CD8-positive, alpha-beta memory T cell (primary cell): ENCODE results near the gene ZNF276. TPM values are rescaled to one million over a fixed set of nuclear protein-coding genes. Genes with fewer than 3 reads are reported as not detected.
A peak's percentile ranks its signal among the peaks of the same experiment; 100 is the strongest.
"Not testable (repeated sequence)": the region's sequence is repeated elsewhere in the genome, so short reads cannot be mapped to it uniquely, and the experiment has no call there.

Source experiments
- CTCF ChIA-PET: fragments of 350-600 bp; sonication (Branson Sonifier 250); formaldehyde crosslinking; loops from one replicate; lab custom pipeline; 2021; ENCODE audit warnings: antibody characterized with exemption; lab: Charles Lee
- POLR2A ChIA-PET: fragments of 350-600 bp; sonication (Branson Sonifier 250); formaldehyde crosslinking; loops from one replicate; lab custom pipeline; 2021; ENCODE audit warnings: antibody characterized with exemption; lab: Charles Lee
- DNase-seq, 5 donors: peaks; one replicate each; pipeline versions ENCODE4 v3.0.0 to v3.0.0-alpha.2; 2020 to 2022; ENCODE audit warnings: mixed read lengths in 1 of 5
- H3K27ac ChIP-seq: one replicate; pipeline ENCODE4 v1.7.0; 2013; ENCODE audit warnings: low read depth, mild to moderate bottlenecking, low read length, moderate library complexity
- H3K27me3 ChIP-seq: 2 replicates; pipeline ENCODE4 v1.7.0; 2013; ENCODE audit warnings: low read length, mild to moderate bottlenecking; ENCODE audit not compliant: insufficient read depth, poor library complexity, severe bottlenecking
- H3K36me3 ChIP-seq: 2 replicates; pipeline ENCODE4 v1.7.0; 2013; ENCODE audit warnings: mild to moderate bottlenecking, low read length, moderate library complexity; ENCODE audit not compliant: insufficient read depth
- H3K4me1 ChIP-seq: 2 replicates; pipeline ENCODE4 v1.7.0; 2013; ENCODE audit warnings: mild to moderate bottlenecking, low read length, moderate library complexity; ENCODE audit not compliant: insufficient read depth
- H3K4me3 ChIP-seq: 2 replicates; pipeline ENCODE4 v1.7.0; 2013; ENCODE audit warnings: mild to moderate bottlenecking, low read length
- H3K9me3 ChIP-seq: 2 replicates; pipeline ENCODE4 v1.7.0; 2013; ENCODE audit warnings: mild to moderate bottlenecking, low read length
- H3K27ac Mint-ChIP-seq, 8 donors: one replicate each; pipeline ENCODE4 v1.8.0; 2020 to 2021; ENCODE audit warnings: mixed read lengths in 8 of 8, mild to moderate bottlenecking in 6 of 8, inconsistent platforms in 3 of 8, moderate library complexity in 3 of 8
- H3K27me3 Mint-ChIP-seq, 2 donors: one replicate each; pipeline ENCODE4 v1.8.0; 2020 to 2021; ENCODE audit warnings: mixed read lengths in 2 of 2, mild to moderate bottlenecking in 1 of 2, moderate library complexity in 1 of 2
- H3K36me3 Mint-ChIP-seq, 3 donors: one replicate each; pipeline ENCODE4 v1.8.0; 2020 to 2021; ENCODE audit warnings: mixed read lengths in 3 of 3, inconsistent platforms in 1 of 3, mild to moderate bottlenecking in 1 of 3
- H3K4me1 Mint-ChIP-seq, 3 donors: one replicate each; pipeline ENCODE4 v1.8.0; 2020 to 2021; ENCODE audit warnings: mixed read lengths in 3 of 3, inconsistent platforms in 1 of 3, mild to moderate bottlenecking in 1 of 3
- H3K4me3 Mint-ChIP-seq, 7 donors: one replicate each; pipeline ENCODE4 v1.8.0; 2020 to 2021; ENCODE audit warnings: mixed read lengths in 7 of 7, mild to moderate bottlenecking in 6 of 7, moderate library complexity in 4 of 7, inconsistent platforms in 2 of 7
- H3K9me3 Mint-ChIP-seq, 5 donors: one replicate each; pipeline ENCODE4 v1.8.0; 2020 to 2022; ENCODE audit warnings: mixed read lengths in 5 of 5, mild to moderate bottlenecking in 3 of 5, moderate library complexity in 2 of 5, inconsistent platforms in 1 of 5
- polyA plus RNA-seq: library from polyadenylated mRNA; unstranded; fragments of 300-500 nt; fragmentation: Illumina TruSeq; gene quantifications from one replicate; pipeline ENCODE4 v1.2.3, GENCODE V29; 2021
- total RNA-seq, 2 experiments: library from RNA; stranded (reverse); gene quantifications; one replicate each; pipeline ENCODE4 v1.2.3, GENCODE V29; 2021

ZNF276 gene
- total and polyA plus RNA-seq, 3 experiments from 2014 or later: 35.6 to 47.3 (median 36.6) TPM

DNA sequence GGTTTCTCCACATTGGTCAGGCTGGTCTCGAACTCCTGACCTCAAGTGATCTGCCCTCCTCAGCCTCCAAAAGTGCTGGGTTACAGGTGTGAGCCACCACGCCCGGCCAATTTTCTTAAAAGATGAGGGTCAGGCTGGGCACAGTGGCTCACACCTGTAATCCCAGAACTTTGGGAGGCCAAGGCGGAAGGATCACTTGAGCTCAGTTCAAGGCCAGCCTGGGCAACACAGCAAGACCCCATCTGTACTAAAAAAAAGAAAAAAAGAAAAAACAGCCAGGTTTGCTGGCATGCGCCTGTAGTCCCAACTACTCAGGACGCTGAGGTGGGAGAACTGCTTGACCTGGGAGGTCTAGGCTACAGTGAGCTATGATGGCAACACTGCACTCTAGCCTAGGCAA, 62.6 kb downstream of the ZNF276 start:
- Mint-ChIP-seq H3K27ac (peak overlapping the region; percentile 80 to 100 (median 98)), H3K4me1 (peaks cover 29 to 40% (median 35%) of the 10 kb centered on the region in 3 donors), H3K4me3 (peak overlapping the region in 6 of 7 donors; percentile 62 to 92 (median 72))
- ChIA-PET POLR2A (interaction anchor here (0.6 to 2.9 kb wide), 4 partner anchors 20 to 89 kb away, joined by 3 to 19 read pairs (median 4); partner anchors contain the start of gene TCF25), CTCF (interaction anchor here (1.2 to 17.1 kb wide), 2 partner anchors 77 to 81 kb away, joined by 4 to 323 read pairs; partner anchors contain the start of gene SPATA2L)
- H3K27me3 ChIP-seq, H3K9me3 ChIP-seq, H3K4me3 ChIP-seq, DNase-seq, H3K36me3 ChIP-seq, H3K9me3 Mint-ChIP-seq, H3K36me3 Mint-ChIP-seq, H3K27me3 Mint-ChIP-seq, H3K27ac ChIP-seq: not testable (repeated sequence)
- H3K4me1 ChIP-seq: peaks cover 41% of the 10 kb centered on the region

DNA sequence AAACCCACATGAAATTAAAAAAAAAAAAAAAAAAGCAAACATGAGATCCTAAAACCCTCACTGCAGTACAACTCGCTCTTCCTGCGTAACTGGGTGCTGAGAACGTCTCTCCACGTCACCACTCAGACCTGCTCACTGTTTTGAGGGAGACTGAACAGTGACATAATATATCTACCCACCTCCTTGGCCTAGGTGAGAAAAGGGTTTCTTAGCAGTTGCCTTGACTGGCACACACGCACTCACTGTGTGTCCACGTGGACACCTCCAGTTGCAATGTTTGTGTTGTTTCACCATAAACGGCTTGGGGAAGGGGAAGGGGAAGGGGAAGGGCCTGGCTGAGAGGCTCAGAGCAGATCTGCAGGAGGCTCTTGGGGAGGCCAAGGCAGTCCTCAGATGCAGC, 63.1 kb downstream of the ZNF276 start:
- H3K36me3 ChIP-seq: no peaks in the 10 kb centered on the region
- H3K4me3 Mint-ChIP-seq: peak overlapping the region; percentile 62 to 92 (median 69)
- H3K9me3 Mint-ChIP-seq: peaks cover 0 to 4% (median 0%) of the 10 kb centered on the region in 5 donors
- H3K27me3 Mint-ChIP-seq: peaks cover 0 to 5% of the 10 kb centered on the region in 2 donors
- DNase-seq: peak; percentile 6 to 80 (median 40)
- H3K27me3 ChIP-seq: no peaks in the 10 kb centered on the region
- peak overlapping the region; percentile 49 for H3K27ac ChIP-seq
- no peak overlapping the region for H3K4me3 ChIP-seq
- no peaks in the 10 kb centered on the region for H3K9me3 ChIP-seq
- H3K4me1 Mint-ChIP-seq: peaks cover 29 to 40% (median 35%) of the 10 kb centered on the region in 3 donors
- ChIA-PET CTCF (interaction anchor here (1.2 to 17.1 kb wide), 4 partner anchors 32 to 81 kb away, joined by 4 to 323 read pairs (median 10); partner anchors contain the start of gene SPATA2L), POLR2A (interaction anchor here (0.6 to 2.9 kb wide), 5 partner anchors 20 to 89 kb away, joined by 3 to 19 read pairs (median 4); partner anchors contain the start of gene TCF25)
- peak overlapping the region; percentile 80 to 100 (median 98) for H3K27ac Mint-ChIP-seq
- H3K36me3 Mint-ChIP-seq: no peaks in the 10 kb centered on the region
- peaks cover 41% of the 10 kb centered on the region for H3K4me1 ChIP-seq

DNA sequence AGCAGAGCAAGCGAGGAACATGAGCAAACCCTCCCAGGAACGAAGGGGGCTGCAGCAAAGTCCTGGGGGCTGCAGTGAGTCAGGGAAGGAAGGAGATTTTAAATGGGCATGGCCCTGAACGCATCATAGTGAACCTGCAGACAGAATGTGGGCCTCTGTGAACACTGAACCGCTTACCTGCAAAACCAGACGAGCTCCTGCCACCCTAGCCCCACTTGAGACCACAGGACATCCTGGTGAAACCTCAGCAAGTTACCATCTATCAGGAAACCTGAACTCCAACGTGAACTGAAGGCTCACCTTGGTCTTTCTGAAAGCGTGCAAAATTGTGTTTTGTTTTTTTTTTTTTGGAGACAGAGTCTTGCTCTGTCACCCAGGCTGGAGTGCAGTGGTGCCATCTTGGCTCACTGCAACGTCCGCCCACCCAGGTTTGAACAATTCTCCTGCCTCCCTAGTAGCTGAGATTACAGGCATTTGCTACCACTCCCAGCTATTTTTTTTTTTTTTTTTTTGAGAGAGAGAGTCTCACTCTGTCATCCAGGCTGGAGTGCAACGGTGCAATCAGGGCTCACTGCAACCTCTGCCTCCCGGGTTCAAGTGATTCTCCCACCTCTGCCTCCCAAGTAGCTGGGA, 64.3 kb downstream of the ZNF276 start:
- Mint-ChIP-seq H3K36me3 (no peaks in the 10 kb centered on the region), H3K27ac (peak overlapping the region; percentile 80 to 100 (median 98)), H3K4me1 (peaks cover 29 to 40% (median 35%) of the 10 kb centered on the region in 3 donors), H3K4me3 (peak overlapping the region; percentile 14 to 82 (median 63)), H3K9me3 (peaks cover 0 to 4% (median 0%) of the 10 kb centered on the region in 5 donors), H3K27me3 (peaks cover 0 to 5% of the 10 kb centered on the region in 2 donors)
- Histone ChIP-seq H3K4me1 (peaks cover 41% of the 10 kb centered on the region), H3K4me3 (no peak overlapping the region), H3K9me3 (no peaks in the 10 kb centered on the region), H3K27ac (peak overlapping the region; percentile 49), H3K27me3 (no peaks in the 10 kb centered on the region), H3K36me3 (no peaks in the 10 kb centered on the region)
- peak; percentile 48 to 85 (median 79) for DNase-seq
- CTCF ChIA-PET: interaction anchor here (0.7 to 17.1 kb wide), 8 partner anchors 9 to 130 kb away, joined by 3 to 323 read pairs (median 4); partner anchors contain the start of gene SPATA2L
- POLR2A ChIA-PET: interaction anchor here (0.6 to 2.9 kb wide), 12 partner anchors 24 to 688 kb away, joined by 3 to 19 read pairs (median 6); partner anchors contain the start of genes FANCA and SPATA2L

DNA sequence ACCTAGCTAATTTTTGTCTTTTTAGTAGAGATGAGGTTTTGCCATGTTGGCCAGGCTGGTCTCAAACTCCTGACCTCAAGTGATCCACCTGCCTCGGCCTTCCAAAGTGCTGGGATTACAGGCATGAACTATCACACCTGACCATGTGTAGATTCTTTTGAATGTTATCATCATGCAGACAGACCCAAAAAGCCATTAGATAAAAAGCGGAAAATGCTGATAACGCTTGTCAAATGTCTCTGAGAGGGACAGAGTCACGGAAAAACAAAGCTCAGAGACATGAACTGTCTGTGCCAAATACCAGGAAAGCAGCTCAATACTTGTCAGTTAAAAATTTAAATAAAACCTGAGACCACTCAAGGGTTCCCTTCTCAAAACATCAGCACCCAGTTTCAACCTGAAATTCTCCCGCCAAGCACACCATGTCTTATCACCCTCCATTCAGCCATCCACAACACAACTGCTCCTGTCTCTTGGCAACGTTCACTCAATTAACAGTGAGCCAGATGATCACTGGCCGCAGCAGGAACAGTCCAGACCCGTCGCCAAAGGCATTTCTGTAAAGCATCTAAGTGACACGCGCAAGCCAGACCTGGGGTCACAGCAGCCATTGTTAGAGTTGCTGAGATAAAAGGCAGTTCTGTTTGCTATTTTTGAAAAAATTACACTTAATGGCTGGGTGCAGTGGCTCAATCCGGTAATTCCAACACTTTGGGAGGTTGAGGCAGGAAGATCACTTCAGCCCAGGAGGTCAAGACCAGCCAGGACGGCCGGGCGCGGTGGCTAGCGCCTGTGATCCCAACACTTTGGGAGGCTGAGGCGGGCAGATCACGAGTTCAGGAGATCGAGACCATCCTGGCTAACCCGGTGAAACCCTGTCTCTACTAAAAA, 65.4 kb downstream of the ZNF276 start:
- POLR2A ChIA-PET: interaction anchor here (0.7 to 2.9 kb wide), 4 partner anchors 30 to 391 kb away, joined by 3 to 19 read pairs (median 4); partner anchors contain the start of gene FANCA
- peak overlapping the region in 4 of 8 donors; percentile 27 to 99 (median 63) for H3K27ac Mint-ChIP-seq
- no peak for DNase-seq

DNA sequence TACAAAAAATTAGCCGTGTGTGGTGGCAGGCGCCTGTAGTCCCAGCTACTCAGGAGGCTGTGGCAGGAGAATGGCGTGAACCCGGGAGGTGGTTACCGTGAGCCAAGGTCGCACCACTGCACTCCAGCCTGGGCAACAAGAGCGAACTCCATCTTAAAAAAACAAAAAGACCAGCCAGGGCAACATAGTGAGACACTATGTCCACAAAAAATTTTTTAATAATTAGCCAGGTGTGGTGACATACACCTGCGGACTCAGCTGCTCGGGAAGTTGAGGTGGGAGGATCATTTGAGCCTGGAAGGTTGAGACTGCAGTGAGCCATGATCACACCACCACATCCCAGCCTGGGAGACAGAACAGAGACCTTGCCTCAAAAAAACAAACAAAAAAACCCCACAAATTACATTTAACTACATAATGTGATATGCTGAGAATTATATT, 66.0 kb downstream of the ZNF276 start:
- Histone ChIP-seq H3K4me3 (no peak overlapping the region), H3K4me1 (peaks cover 41% of the 10 kb centered on the region), H3K9me3 (no peaks in the 10 kb centered on the region), H3K27ac (no peak overlapping the region), H3K36me3 (no peaks in the 10 kb centered on the region), H3K27me3 (no peaks in the 10 kb centered on the region)
- H3K36me3 Mint-ChIP-seq: no peaks in the 10 kb centered on the region
- peaks cover 0 to 5% of the 10 kb centered on the region in 2 donors for H3K27me3 Mint-ChIP-seq
- peaks cover 34 to 40% (median 38%) of the 10 kb centered on the region in 3 donors for H3K4me1 Mint-ChIP-seq
- peaks cover 0 to 4% (median 0%) of the 10 kb centered on the region in 5 donors for H3K9me3 Mint-ChIP-seq
- POLR2A ChIA-PET: no interaction called here
- H3K4me3 Mint-ChIP-seq: no peak overlapping the region
- no peak for DNase-seq
- CTCF ChIA-PET: interaction anchor here (17.1 kb wide), 1 partner anchor 84 kb away, joined by 323 read pairs; the partner anchor contains the start of gene SPATA2L
- no peak overlapping the region for H3K27ac Mint-ChIP-seq

More for the DNA sequence above, 65.4 kb downstream of the ZNF276 start:
- Histone ChIP-seq H3K27ac (no peak overlapping the region), H3K4me1 (peaks cover 41% of the 10 kb centered on the region), H3K36me3 (no peaks in the 10 kb centered on the region), H3K9me3 (no peaks in the 10 kb centered on the region), H3K27me3 (no peaks in the 10 kb centered on the region), H3K4me3 (no peak overlapping the region)
- peak overlapping the region in 3 of 7 donors; percentile 43 to 69 (median 58) for H3K4me3 Mint-ChIP-seq
- H3K9me3 Mint-ChIP-seq: peaks cover 0 to 4% (median 0%) of the 10 kb centered on the region in 5 donors
- CTCF ChIA-PET: interaction anchor here (0.7 to 17.1 kb wide), 5 partner anchors 10 to 84 kb away, joined by 3 to 323 read pairs (median 4); partner anchors contain the start of gene SPATA2L
- H3K4me1 Mint-ChIP-seq: peaks cover 30 to 40% (median 35%) of the 10 kb centered on the region in 3 donors
- H3K36me3 Mint-ChIP-seq: no peaks in the 10 kb centered on the region
- H3K27me3 Mint-ChIP-seq: peaks cover 0 to 5% of the 10 kb centered on the region in 2 donors

Other genes starting within 250 kb of the ZNF276 start
- gene ANKRD11, start 231.0 kb upstream of the ZNF276 start, total RNA-seq: 100 to 1,000 TPM; 130 to 150 TPM
- gene ANKRD11, start 231.0 kb upstream of the ZNF276 start, polyA plus RNA-seq: 39.8 TPM
- 10 to 100 TPM; 77.4 to 79.5 TPM for gene SPG7, start 213.1 kb upstream of the ZNF276 start, total RNA-seq
- gene SPG7, start 213.1 kb upstream of the ZNF276 start, polyA plus RNA-seq: 48.2 TPM
- gene RPL13, start 160.9 kb upstream of the ZNF276 start, total RNA-seq: 1,000 to 10,000 TPM; 2,710 to 2,878 TPM
- 5,211 TPM for gene RPL13, start 160.9 kb upstream of the ZNF276 start, polyA plus RNA-seq
- gene CPNE7, start 145.8 kb upstream of the ZNF276 start, total RNA-seq: 1 to 10 TPM; 3.2 to 6.1 TPM
- 12.9 TPM for gene CPNE7, start 145.8 kb upstream of the ZNF276 start, polyA plus RNA-seq
- not detected for gene DPEP1, start 107.9 kb upstream of the ZNF276 start, total RNA-seq
- gene DPEP1, start 107.9 kb upstream of the ZNF276 start, polyA plus RNA-seq: not detected
- gene CHMP1A, start 63.8 kb upstream of the ZNF276 start, total RNA-seq: 10 to 100 TPM; 81.4 to 94.0 TPM
- gene CHMP1A, start 63.8 kb upstream of the ZNF276 start, polyA plus RNA-seq: 72.1 TPM
- gene SPATA33, start 63.7 kb upstream of the ZNF276 start, total RNA-seq: 10 to 100 TPM; 16.9 TPM
- 2.3 TPM for gene SPATA33, start 63.7 kb upstream of the ZNF276 start, polyA plus RNA-seq
- 10 to 100 TPM; 74.8 to 79.0 TPM for gene CDK10, start 34.8 kb upstream of the ZNF276 start, total RNA-seq
- gene CDK10, start 34.8 kb upstream of the ZNF276 start, polyA plus RNA-seq: 31.8 TPM
- 1 to 10 TPM; 7.0 to 7.6 TPM for gene SPATA2L, start 19.8 kb upstream of the ZNF276 start, total RNA-seq
- gene SPATA2L, start 19.8 kb upstream of the ZNF276 start, polyA plus RNA-seq: 10.3 TPM
- gene VPS9D1, start 639 bp upstream of the ZNF276 start, total RNA-seq: 1 to 10 TPM; 3.7 to 4.0 TPM
- 1.6 TPM for gene VPS9D1, start 639 bp upstream of the ZNF276 start, polyA plus RNA-seq
- gene FANCA, start 95.1 kb downstream of the ZNF276 start, total RNA-seq: 10 to 100 TPM; 88.0 to 94.0 TPM
- gene FANCA, start 95.1 kb downstream of the ZNF276 start, polyA plus RNA-seq: 10.8 TPM
- 1 to 10 TPM in 1 of 2 experiments, under 1 TPM in 1; 0.37 to 1.4 TPM for gene SPIRE2, start 106.9 kb downstream of the ZNF276 start, total RNA-seq
- 0.18 TPM for gene SPIRE2, start 106.9 kb downstream of the ZNF276 start, polyA plus RNA-seq
- 100 to 1,000 TPM; 154 to 155 TPM for gene TCF25, start 152.1 kb downstream of the ZNF276 start, total RNA-seq
- 121 TPM for gene TCF25, start 152.1 kb downstream of the ZNF276 start, polyA plus RNA-seq
- 1 to 10 TPM; 1.9 to 2.6 TPM for gene MC1R, start 197.3 kb downstream of the ZNF276 start, total RNA-seq
- gene MC1R, start 197.3 kb downstream of the ZNF276 start, polyA plus RNA-seq: 0.86 TPM
- under 1 TPM; 0.31 to 0.38 TPM for gene TUBB3, start 201.8 kb downstream of the ZNF276 start, total RNA-seq
- gene TUBB3, start 201.8 kb downstream of the ZNF276 start, polyA plus RNA-seq: not detected
- gene DEF8, start 227.2 kb downstream of the ZNF276 start, total RNA-seq: 10 to 100 TPM; 41.1 to 44.9 TPM
- gene DEF8, start 227.2 kb downstream of the ZNF276 start, polyA plus RNA-seq: 28.4 TPM